ENCODE results near the gene RPS15. TPM values are rescaled to one million over a fixed set of nuclear protein-coding genes. Genes with fewer than 3 reads are reported as not detected.

RPS15 gene
- total RNA-seq, 1 experiment from 2014 or later = 1,862 TPM

DNA sequence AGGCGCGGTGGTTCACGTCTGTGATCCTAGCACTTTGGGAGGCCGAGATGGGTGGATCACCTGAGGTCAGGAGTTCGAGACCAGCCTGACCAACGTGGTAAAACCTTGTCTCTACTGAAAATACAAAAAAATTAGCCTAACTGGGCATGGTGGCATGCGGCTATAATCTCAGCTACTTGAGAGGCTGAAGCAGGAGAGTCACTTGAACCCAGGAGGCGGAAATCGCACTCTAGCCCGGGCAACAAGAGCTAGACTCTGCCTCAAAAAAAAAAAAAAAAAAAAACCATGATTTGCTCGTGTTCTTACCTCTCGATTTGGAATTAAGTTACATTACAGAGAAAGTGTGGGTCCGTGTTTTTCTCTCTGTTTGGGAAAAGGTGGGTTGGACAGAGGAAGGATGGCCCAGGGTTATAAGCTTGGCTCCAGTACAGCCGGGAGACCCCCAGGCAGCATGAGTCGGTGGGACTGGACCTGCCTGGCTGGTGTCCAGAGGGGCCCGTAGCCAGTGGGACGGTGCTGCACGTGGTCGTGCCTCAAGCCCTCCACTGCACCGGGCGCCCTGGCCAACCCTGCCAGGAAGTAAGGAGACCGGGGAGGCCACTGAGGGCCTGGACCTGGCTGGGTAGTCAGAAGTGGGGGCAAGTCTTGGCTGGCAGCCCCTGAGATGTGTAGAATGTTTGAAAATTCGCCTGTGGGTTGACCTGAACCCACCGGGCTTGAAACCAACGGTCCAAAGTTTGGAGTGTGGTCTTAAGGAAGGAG is 3.7 kb downstream of the RPS15 start:
- H4K20me1 ChIP-seq (ENCODE audit: insufficient read depth) = peaks cover 21% of the 10 kb centered on the region; the same call in 1 of the 2 replicates
- peak overlapping the region; percentile 82 for H3K27ac ChIP-seq (ENCODE audit: low read depth, low read length)
- peak overlapping the region; percentile 99; the same call in 1 of the 2 replicates for H3K4me2 ChIP-seq (ENCODE audit: low read length)
- no peak for ATAC-seq
- RAD21 ChIA-PET (ENCODE audit: low non-redundant PET in 1 of 2, low total read pairs in 2 of 2, uncharacterized antibody in 2 of 2, unreplicated experiment in 2 of 2) = no interaction called here
- peak overlapping the region; percentile 98 for H3K9ac ChIP-seq (ENCODE audit: low read length)
- TF ChIP-seq SIN3A (IDR thresholded peaks at IDR 0.05; ENCODE audit: low read depth) (no peak), TCF7L2 (IDR thresholded peaks at IDR 0.05; ENCODE audit: borderline replicate concordance, extremely low read depth, insufficient read depth, insufficient read length) (no peak), ZFX (IDR thresholded peaks at IDR 0.05) (no peak), CBX3 (IDR thresholded peaks at IDR 0.05; ENCODE audit: low read depth) (no peak), CEBPB (IDR thresholded peaks at IDR 0.05; ENCODE audit: low read depth) (no peak)
- TF ChIP-seq, protein P1, sequence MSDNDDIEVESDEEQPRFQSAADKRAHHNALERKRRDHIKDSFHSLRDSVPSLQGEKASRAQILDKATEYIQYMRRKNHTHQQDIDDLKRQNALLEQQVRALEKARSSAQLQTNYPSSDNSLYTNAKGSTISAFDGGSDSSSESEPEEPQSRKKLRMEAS (IDR thresholded peaks at IDR 0.05) = no peak
- TF ChIP-seq, protein P2, sequence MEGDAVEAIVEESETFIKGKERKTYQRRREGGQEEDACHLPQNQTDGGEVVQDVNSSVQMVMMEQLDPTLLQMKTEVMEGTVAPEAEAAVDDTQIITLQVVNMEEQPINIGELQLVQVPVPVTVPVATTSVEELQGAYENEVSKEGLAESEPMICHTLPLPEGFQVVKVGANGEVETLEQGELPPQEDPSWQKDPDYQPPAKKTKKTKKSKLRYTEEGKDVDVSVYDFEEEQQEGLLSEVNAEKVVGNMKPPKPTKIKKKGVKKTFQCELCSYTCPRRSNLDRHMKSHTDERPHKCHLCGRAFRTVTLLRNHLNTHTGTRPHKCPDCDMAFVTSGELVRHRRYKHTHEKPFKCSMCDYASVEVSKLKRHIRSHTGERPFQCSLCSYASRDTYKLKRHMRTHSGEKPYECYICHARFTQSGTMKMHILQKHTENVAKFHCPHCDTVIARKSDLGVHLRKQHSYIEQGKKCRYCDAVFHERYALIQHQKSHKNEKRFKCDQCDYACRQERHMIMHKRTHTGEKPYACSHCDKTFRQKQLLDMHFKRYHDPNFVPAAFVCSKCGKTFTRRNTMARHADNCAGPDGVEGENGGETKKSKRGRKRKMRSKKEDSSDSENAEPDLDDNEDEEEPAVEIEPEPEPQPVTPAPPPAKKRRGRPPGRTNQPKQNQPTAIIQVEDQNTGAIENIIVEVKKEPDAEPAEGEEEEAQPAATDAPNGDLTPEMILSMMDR (IDR thresholded peaks at IDR 0.05 in 2 of 3, conservative IDR thresholded peaks at IDR 0.05 in 1 of 3; ENCODE audit: borderline replicate concordance in 1 of 3, insufficient read depth in 1 of 3, low read depth in 2 of 3, low read length in 2 of 3) = no peak
- BruUV-seq (replicated peaks) = no TSS peak
- no peaks in the 10 kb centered on the region for H3K9me2 ChIP-seq (ENCODE audit: insufficient read depth)
- POLR2A ChIA-PET = interaction anchor here (1.9 kb wide), 1 partner anchor 14 kb away, joined by 7 read pairs; no protein-coding TSS in a partner anchor
- H3K4me3 ChIP-seq (replicated peaks in 1 of 2; ENCODE audit: low read depth in 1 of 2, low read length in 2 of 2) = no peak overlapping the region
- H3K9me3 ChIP-seq (ENCODE audit: control insufficient read depth in 1 of 2, insufficient read depth in 1 of 2, low read depth in 1 of 2, low read length in 2 of 2) = no peaks in the 10 kb centered on the region
- peaks cover 13 to 35% of the 10 kb centered on the region in 2 experiments for H3K36me3 ChIP-seq (ENCODE audit: control insufficient read depth in 1 of 2, insufficient read depth in 2 of 2, low read length in 2 of 2)
- CTCF ChIA-PET = interaction anchor here (0.7 kb wide), 1 partner anchor 10 kb away, joined by 3 read pairs; no protein-coding TSS in a partner anchor
- DNase-seq (ENCODE audit: low read depth, low spot score) = no peak
- intact Hi-C loops (cut with micrococcal nuclease) = no loop called here
- H2AFZ ChIP-seq (ENCODE audit: low read depth, low read length, poor library complexity, severe bottlenecking) = no peak overlapping the region
- H3K27me3 ChIP-seq (ENCODE audit: insufficient read depth, low read length) = no peaks in the 10 kb centered on the region
- peaks cover 45% of the 10 kb centered on the region for H3K79me2 ChIP-seq (ENCODE audit: insufficient read depth, low read length)
- peaks cover 53 to 88% of the 10 kb centered on the region in 2 experiments for H3K4me1 ChIP-seq (ENCODE audit: control insufficient read depth in 1 of 2, insufficient read depth in 2 of 2, low read length in 2 of 2)
